Upper lobe of left lung (tissue), 6 donors: Measurements from ENCODE around the gene KCNQ2. TPM values are rescaled to one million over a fixed set of nuclear protein-coding genes. Genes with fewer than 3 reads are reported as not detected.

ENCODE experiments used
- ATAC-seq, 2 donors: fragments of 200-7000 bp; cut with Tn5 transposase; one replicate each; pipeline ENCODE4 v1.9.1; 2022; ENCODE audit warnings: mild to moderate bottlenecking in 2 of 2, moderate library complexity in 2 of 2; ENCODE audit not compliant: low FRiP score in 2 of 2
- DNase-seq, 2 donors: peaks; one replicate each; pipeline ENCODE4 v3.0.0-alpha.2; 2019 to 2020
- H3K27ac ChIP-seq, 4 donors: fragments of 200-600 bp; sonication (generic); one replicate each; pipeline ENCODE4 v1.5.1; 2016 to 2019
- H3K27me3 ChIP-seq, 4 donors: fragments of 200-600 bp; sonication (generic); one replicate each; pipeline ENCODE4 v1.5.1; 2017 to 2019
- H3K36me3 ChIP-seq, 4 donors: fragments of 200-600 bp; sonication (generic); one replicate each; pipeline ENCODE4 v1.5.1; 2016 to 2019
- H3K4me1 ChIP-seq, 4 donors: fragments of 200-600 bp; sonication (generic); one replicate each; pipeline ENCODE4 v1.5.1; 2018 to 2019
- H3K4me3 ChIP-seq, 4 donors: fragments of 200-600 bp; sonication (generic); one replicate each; pipeline ENCODE4 v1.5.1; 2017 to 2019; ENCODE audit warnings: mild to moderate bottlenecking in 2 of 4, moderate library complexity in 1 of 4
- H3K9me3 ChIP-seq, 4 donors: fragments of 200-600 bp; sonication (generic); one replicate each; pipeline ENCODE4 v1.5.1; 2018 to 2019
- EP300 ChIP-seq, 4 donors: sonication (generic); formaldehyde crosslinking; IDR thresholded peaks; one replicate each; pipeline ENCODE4 v1.5.1; 2017; ENCODE audit warnings: antibody characterized with exemption in 4 of 4, control low read depth in 2 of 4
- POLR2A ChIP-seq, 4 donors: fragments of 450-650 bp; IDR thresholded peaks; one replicate each; pipeline ENCODE4 v1.5.1; 2016 to 2017; ENCODE audit warnings: antibody characterized with exemption in 4 of 4, mild to moderate bottlenecking in 2 of 4
- POLR2AphosphoS5 ChIP-seq, 2 donors: sonication (generic); formaldehyde crosslinking; IDR thresholded peaks; one replicate each; pipeline ENCODE4 v1.5.1; 2017; ENCODE audit warnings: antibody characterized with exemption in 2 of 2
- WGBS, 2 donors: methylation state at CpG; one replicate each; pipeline ENCODE4 v1.1.5; 2017 to 2018; 5-methylcytosine and 5-hydroxymethylcytosine counted together
- total RNA-seq, 6 donors: library from RNA; depleted of rRNA in 4 of 6; stranded (reverse); fragments of >200 nt in 4 of 6; gene quantifications; one replicate each; pipeline versions ENCODE4 v1.1.0 to v1.2.1, GENCODE V29; 2016 to 2021
- TF ChIP-seq, protein P1 (sequence below), 6 experiments: fragments of 450-650 bp in 4 of 6; fragments of 200-600 bp in 2 of 6; sonication (generic) in 2 of 6; IDR thresholded peaks; one replicate each; pipeline ENCODE4 v1.5.1; 2016 to 2019; ENCODE audit warnings: antibody characterized with exemption in 6 of 6
- donor health status: DM: no; HTN: no; CAD: no; lungs with moderate emphysema.
- donor health status: DM: no; HTN: yes; CAD: no; lungs with severe emphysema.

The KCNQ2 gene
- total RNA-seq, 6 donors from 2014 or later: 0.66 TPM; not detected in 5

DNA sequence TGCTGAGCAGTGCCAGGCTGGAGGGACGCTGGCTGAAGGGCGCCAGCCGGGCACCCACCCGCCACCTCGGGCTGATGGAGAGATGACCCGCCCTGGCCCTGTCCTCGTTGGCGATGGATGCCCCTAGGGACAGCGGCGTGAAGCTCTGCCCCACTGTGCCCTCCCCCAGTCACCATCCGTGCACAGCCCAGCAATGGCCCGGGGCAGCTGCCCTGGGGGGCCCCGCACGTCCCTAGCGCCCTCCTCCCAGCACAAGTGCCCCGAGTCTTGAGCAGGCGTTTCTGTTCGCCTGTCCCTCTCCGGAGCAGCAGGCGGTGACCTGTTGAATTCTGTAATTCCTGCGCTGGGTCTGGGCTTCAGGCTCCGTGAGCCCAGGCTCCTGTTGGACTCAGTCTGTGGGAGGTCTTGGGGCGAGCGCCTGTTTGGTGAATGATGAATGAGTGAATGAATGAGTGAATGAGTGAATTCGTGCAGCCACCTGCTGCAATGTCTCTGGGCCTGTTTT, 74.5 kb downstream of the KCNQ2 start:
- Histone ChIP-seq H3K27me3 (no peaks in the 10 kb centered on the region), H3K27ac (no peak overlapping the region), H3K36me3 (no peaks in the 10 kb centered on the region), H3K9me3 (no peaks in the 10 kb centered on the region), H3K4me1 (no peaks in the 10 kb centered on the region), H3K4me3 (no peak overlapping the region)
- 79 to 81% methylated on average over 6 to 21 of the region's 25 CpGs for WGBS, 2 donors
- TF ChIP-seq POLR2AphosphoS5 (IDR thresholded peaks at IDR 0.05) (no peak), EP300 (IDR thresholded peaks at IDR 0.05) (no peak), POLR2A (IDR thresholded peaks at IDR 0.05) (no peak)
- TF ChIP-seq, protein P1, sequence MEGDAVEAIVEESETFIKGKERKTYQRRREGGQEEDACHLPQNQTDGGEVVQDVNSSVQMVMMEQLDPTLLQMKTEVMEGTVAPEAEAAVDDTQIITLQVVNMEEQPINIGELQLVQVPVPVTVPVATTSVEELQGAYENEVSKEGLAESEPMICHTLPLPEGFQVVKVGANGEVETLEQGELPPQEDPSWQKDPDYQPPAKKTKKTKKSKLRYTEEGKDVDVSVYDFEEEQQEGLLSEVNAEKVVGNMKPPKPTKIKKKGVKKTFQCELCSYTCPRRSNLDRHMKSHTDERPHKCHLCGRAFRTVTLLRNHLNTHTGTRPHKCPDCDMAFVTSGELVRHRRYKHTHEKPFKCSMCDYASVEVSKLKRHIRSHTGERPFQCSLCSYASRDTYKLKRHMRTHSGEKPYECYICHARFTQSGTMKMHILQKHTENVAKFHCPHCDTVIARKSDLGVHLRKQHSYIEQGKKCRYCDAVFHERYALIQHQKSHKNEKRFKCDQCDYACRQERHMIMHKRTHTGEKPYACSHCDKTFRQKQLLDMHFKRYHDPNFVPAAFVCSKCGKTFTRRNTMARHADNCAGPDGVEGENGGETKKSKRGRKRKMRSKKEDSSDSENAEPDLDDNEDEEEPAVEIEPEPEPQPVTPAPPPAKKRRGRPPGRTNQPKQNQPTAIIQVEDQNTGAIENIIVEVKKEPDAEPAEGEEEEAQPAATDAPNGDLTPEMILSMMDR (IDR thresholded peaks at IDR 0.05): no peak
- DNase-seq (peak in 1 of 2 donors; percentile 69), ATAC-seq (no peak)

DNA sequence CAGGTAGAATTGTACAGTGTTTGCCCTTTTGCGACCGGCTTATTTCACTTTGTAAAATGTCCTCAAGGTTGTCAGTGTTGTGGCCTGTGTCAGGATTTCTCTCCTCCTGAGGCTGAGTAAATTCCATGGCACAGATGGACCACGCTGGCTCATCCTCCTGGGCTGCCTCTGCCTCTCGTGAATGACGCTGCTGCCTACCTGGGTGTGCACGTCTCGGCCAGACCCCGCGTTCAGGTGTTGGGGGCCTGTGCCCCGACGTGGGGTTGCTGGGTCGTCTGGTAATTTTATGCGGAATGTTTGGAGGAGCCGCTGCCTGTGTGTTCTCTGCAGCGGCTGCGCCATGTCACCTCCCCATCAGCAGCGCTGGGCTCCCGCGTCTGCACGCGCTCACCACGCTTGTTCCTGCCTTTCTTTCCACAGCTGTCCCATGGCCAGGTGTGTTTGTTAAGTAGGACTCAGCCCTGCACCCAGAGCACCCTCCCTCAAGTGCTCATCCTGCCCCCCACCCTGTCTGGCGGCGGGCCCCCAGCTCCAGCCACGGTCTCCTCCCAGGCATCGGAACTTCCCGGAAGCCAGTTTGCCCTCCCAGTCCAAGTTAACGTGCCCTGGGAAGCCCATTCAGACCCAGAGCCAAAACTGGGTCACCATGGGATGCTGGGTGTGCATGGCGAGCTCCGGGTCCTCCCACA, 75.2 kb downstream of the KCNQ2 start:
- H3K27me3 ChIP-seq: no peaks in the 10 kb centered on the region
- WGBS, 2 donors: 86 to 87% methylated on average over 21 to 29 of the region's 30 CpGs
- ATAC-seq: no peak
- peak in 1 of 2 donors; percentile 56 for DNase-seq
- no peaks in the 10 kb centered on the region for H3K9me3 ChIP-seq
- H3K36me3 ChIP-seq: no peaks in the 10 kb centered on the region
- no peaks in the 10 kb centered on the region for H3K4me1 ChIP-seq
- TF ChIP-seq POLR2A (IDR thresholded peaks at IDR 0.05) (no peak), EP300 (IDR thresholded peaks at IDR 0.05) (no peak), POLR2AphosphoS5 (IDR thresholded peaks at IDR 0.05) (no peak)
- TF ChIP-seq, protein P1 (IDR thresholded peaks at IDR 0.05): no peak
- H3K27ac ChIP-seq: no peak overlapping the region
- H3K4me3 ChIP-seq: no peak overlapping the region

DNA sequence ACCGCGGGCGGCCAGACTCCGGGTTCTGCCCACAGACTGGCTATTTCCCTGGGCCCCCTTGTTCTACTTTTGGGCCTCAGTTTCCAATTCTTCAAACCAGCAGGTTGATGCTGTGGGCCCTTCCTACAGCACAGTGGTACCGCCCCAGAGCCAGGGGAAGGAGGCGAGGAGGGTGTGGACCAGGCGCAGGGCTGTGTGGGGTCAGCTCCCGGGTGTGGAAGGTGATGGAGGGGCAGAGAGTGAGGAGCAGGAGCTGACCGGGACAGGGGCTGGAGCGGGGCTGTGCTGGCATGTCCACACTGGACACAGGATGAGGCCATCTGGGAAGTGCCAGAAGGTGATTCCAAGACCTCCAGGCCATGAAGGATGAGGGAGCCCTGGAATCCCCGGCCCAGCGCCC, 76.2 kb downstream of the KCNQ2 start:
- 77 to 85% methylated on average over 7 to 12 of the region's 12 CpGs for WGBS, 2 donors
- no peaks in the 10 kb centered on the region for H3K9me3 ChIP-seq
- no peak for TF ChIP-seq POLR2A (IDR thresholded peaks at IDR 0.05)
- TF ChIP-seq POLR2AphosphoS5 (IDR thresholded peaks at IDR 0.05): no peak
- TF ChIP-seq, protein P1 (IDR thresholded peaks at IDR 0.05): no peak
- TF ChIP-seq EP300 (IDR thresholded peaks at IDR 0.05): no peak
- no peaks in the 10 kb centered on the region for H3K36me3 ChIP-seq
- H3K4me1 ChIP-seq: no peaks in the 10 kb centered on the region
- H3K4me3 ChIP-seq: no peak overlapping the region
- no peaks in the 10 kb centered on the region for H3K27me3 ChIP-seq
- peak in 1 of 2 donors; percentile 54 for DNase-seq
- no peak overlapping the region for H3K27ac ChIP-seq
- ATAC-seq: no peak

DNA sequence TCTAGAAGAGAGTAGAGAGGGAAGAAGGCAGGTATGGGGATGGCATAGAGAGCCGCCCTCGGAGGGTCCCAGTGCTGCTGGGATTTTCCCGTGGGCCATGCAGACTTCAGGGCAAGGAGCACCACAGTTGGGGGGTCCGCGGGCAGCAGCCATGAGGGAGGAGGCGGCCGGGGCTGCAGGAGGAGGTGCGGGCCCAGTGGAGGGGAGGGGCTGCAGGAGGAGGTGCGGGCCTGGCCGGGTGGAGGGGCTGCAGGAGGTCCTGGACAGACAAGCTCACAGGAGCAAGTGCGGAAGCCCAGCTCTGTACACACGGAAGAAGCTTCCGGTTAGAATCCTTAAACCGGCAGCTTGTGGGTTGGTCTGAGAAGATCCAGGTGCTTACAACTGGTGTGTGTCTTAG, 76.7 kb downstream of the KCNQ2 start:
- 66 to 76% methylated on average over 4 to 13 of the region's 14 CpGs for WGBS, 2 donors
- no peaks in the 10 kb centered on the region for H3K9me3 ChIP-seq
- H3K27ac ChIP-seq: no peak overlapping the region
- H3K4me3 ChIP-seq: no peak overlapping the region
- no peaks in the 10 kb centered on the region for H3K27me3 ChIP-seq
- DNase-seq (peak in 1 of 2 donors; percentile 70), ATAC-seq (no peak)
- no peaks in the 10 kb centered on the region for H3K4me1 ChIP-seq
- no peaks in the 10 kb centered on the region for H3K36me3 ChIP-seq
- TF ChIP-seq POLR2AphosphoS5 (IDR thresholded peaks at IDR 0.05) (no peak), EP300 (IDR thresholded peaks at IDR 0.05) (no peak), POLR2A (IDR thresholded peaks at IDR 0.05) (no peak)
- TF ChIP-seq, protein P1 (IDR thresholded peaks at IDR 0.05): no peak
